ENCODE data around the gene GNL1. TPM values are rescaled to one million over a fixed set of nuclear protein-coding genes. Genes with fewer than 3 reads are reported as not detected.

Gene GNL1
- 41.1 and 45.1 TPM in 2 replicates for total RNA-seq (ENCODE audit: low replicate concordance)

DNA sequence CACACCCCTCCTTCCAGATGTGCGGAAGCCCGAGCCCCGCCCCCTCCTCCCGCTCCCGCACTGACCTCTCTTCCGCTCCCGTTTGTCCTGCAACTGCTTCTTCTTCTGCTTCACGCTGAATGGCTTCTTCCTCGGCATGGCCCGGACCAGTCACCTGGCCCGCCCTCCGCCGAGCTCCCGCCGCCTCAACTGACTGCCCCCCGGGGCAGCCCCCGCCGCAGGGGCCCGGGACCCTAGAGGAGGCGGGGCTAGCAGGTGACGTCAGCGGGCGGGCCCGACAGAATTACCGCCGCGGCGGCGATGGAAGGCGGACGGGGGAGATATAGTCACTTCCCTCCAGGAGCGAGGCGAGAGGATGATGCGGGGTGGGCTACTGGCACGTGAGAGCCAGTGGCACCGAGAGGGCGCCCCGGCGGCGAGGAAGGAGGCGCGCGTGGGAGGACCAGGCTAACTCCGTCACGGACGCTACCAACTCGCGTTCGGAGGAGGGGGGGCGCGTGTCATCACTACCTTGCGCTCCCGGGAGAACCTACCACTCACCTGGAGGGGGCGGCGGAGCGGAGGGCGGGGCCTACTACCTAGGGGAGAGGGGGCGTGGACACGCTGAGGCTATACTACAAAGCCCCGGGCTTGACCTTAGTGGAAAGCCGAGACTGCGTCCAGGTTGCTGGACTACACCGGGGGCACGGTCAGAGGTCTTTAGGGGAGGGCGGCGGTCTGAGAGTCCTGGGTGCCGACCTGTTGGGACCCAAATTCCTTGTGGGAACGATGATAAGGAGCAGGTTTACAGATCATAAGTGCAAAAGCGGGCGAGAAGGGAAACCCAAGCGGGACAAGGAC is at the start of gene GNL1:
GNL1 (minus strand) TSS at position 424 of the 840 bp plus-strand sequence; CDS start at position 138, 286 bp downstream.
- peak within 1 kb of the TSS; percentile 92 for H3K4me3 ChIP-seq (ENCODE audit: low read depth, low read length)
- TF ChIP-seq, protein P1, sequence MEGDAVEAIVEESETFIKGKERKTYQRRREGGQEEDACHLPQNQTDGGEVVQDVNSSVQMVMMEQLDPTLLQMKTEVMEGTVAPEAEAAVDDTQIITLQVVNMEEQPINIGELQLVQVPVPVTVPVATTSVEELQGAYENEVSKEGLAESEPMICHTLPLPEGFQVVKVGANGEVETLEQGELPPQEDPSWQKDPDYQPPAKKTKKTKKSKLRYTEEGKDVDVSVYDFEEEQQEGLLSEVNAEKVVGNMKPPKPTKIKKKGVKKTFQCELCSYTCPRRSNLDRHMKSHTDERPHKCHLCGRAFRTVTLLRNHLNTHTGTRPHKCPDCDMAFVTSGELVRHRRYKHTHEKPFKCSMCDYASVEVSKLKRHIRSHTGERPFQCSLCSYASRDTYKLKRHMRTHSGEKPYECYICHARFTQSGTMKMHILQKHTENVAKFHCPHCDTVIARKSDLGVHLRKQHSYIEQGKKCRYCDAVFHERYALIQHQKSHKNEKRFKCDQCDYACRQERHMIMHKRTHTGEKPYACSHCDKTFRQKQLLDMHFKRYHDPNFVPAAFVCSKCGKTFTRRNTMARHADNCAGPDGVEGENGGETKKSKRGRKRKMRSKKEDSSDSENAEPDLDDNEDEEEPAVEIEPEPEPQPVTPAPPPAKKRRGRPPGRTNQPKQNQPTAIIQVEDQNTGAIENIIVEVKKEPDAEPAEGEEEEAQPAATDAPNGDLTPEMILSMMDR (IDR thresholded peaks at IDR 0.05; ENCODE audit: insufficient read depth, low read length): no peak
- peak; percentile 81 for DNase-seq (ENCODE audit: low read depth)

GRCh38 chr6:30603961-30604360 is 47.7 kb upstream of the GNL1 start:
- no peak overlapping the region for H3K4me3 ChIP-seq (ENCODE audit: low read depth, low read length)
- TF ChIP-seq, protein P1 (IDR thresholded peaks at IDR 0.05; ENCODE audit: insufficient read depth, low read length): no peak
- DNase-seq (ENCODE audit: low read depth): no peak

GRCh38 chr6:30601815-30602641 is 45.7 kb upstream of the GNL1 start:
- DNase-seq (ENCODE audit: low read depth): no peak
- TF ChIP-seq, protein P1 (IDR thresholded peaks at IDR 0.05; ENCODE audit: insufficient read depth, low read length): no peak
- H3K4me3 ChIP-seq (ENCODE audit: low read depth, low read length): no peak overlapping the region

DNA sequence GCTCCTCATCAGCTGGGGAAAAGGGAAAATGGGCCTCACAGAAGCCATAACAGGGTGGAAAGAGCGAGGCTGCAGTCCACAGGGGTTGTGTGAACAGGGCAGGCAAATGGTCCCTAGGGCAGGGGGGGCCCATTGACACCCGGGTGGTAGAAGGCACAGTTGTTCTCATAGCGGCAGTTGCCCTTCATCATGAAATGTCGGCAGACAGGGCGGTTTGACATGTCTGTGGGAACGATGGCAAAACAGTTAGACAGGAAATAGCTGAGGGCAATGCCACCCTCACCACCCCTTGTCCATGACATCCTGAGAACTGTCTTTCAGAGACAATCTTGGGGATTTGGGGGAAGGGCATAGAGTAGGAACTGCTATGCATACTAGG is 45.1 kb upstream of the GNL1 start:
- TF ChIP-seq, protein P1 (IDR thresholded peaks at IDR 0.05; ENCODE audit: insufficient read depth, low read length): no peak
- no peak overlapping the region for H3K4me3 ChIP-seq (ENCODE audit: low read depth, low read length)
- DNase-seq (ENCODE audit: low read depth): no peak

GRCh38 chr6:30600451-30600961 is 44.2 kb upstream of the GNL1 start:
- no peak for DNase-seq (ENCODE audit: low read depth)
- TF ChIP-seq, protein P1 (IDR thresholded peaks at IDR 0.05; ENCODE audit: insufficient read depth, low read length): no peak
- H3K4me3 ChIP-seq (ENCODE audit: low read depth, low read length): no peak overlapping the region

DNA sequence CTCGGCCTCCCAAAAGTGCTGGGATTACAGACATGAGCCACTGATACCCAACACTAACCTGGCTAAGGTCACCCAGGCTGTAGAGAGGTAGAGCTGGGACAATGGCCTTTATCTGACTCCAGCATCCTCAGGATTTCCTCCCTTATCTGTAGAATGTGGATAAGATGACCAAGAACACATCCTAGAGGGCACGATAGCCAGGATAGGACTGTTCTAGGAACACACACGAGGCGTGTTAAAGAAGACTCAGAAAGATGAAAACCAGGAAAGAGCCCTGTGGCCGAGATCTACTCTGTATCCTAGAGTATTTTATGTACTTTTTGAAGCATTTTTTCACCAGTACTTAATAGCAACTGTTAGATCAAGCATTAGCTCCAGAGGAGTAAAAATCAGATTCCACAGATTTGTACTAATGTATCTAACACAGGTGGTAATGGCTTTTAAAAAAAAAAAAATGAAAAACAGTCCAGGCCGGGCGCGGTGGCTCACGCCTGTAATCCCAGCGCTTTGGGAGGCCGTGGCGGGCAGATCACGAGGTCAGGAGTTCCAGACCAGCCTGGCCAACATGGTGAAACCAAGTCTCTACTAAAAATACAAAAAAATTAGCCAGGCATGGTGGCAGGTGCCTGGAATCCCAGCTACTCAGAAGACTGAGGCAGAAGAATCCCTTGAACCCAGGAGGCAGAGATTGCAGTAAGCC is 43.5 kb upstream of the GNL1 start:
- H3K4me3 ChIP-seq (ENCODE audit: low read depth, low read length): no peak overlapping the region
- TF ChIP-seq, protein P1 (IDR thresholded peaks at IDR 0.05; ENCODE audit: insufficient read depth, low read length): no peak
- no peak for DNase-seq (ENCODE audit: low read depth)
